HEK293T (cell line): Measurements from ENCODE around the gene PSAT1.

Experiments
- CTCF ChIA-PET: fragments of 350-600 bp; formaldehyde crosslinking; extraction: SDS; loops from one replicate; lab custom pipeline; 2021; ENCODE audit warnings: antibody characterized with exemption, inconsistent platforms; lab: Yijun Ruan, JAX
- POLR2A ChIA-PET: fragments of 350-600 bp; formaldehyde crosslinking; extraction: SDS; loops from one replicate; lab custom pipeline; 2020; ENCODE audit warnings: antibody characterized with exemption, inconsistent platforms; lab: Yijun Ruan, JAX
- DNase-seq: peaks from one replicate; pipeline ENCODE4 v3.0.0; 2012; ENCODE audit warnings: mixed read lengths; ENCODE audit errors: extremely low spot score
- ARNT ChIP-seq: fragments of 450-650 bp; IDR thresholded peaks from 2 replicates; pipeline ENCODE4 v1.6.1; 2017; ENCODE audit warnings: mild to moderate bottlenecking
- BHLHE40 ChIP-seq: fragments of 450-650 bp; IDR thresholded peaks from 2 replicates; pipeline ENCODE4 v1.6.1; 2016; ENCODE audit warnings: mild to moderate bottlenecking, moderate library complexity, borderline replicate concordance
- CTBP1 ChIP-seq: fragments of 450-650 bp; IDR thresholded peaks from 2 replicates; pipeline ENCODE4 v1.6.1; 2016; ENCODE audit warnings: borderline replicate concordance
- ELF4 ChIP-seq: fragments of 450-650 bp; IDR thresholded peaks from 2 replicates; pipeline ENCODE4 v1.6.1; 2017; ENCODE audit warnings: antibody characterized with exemption
- FOXA1 ChIP-seq: fragments of 450-650 bp; IDR thresholded peaks from 2 replicates; pipeline ENCODE4 v1.6.1; 2016; ENCODE audit warnings: mild to moderate bottlenecking
- FOXK2 ChIP-seq: fragments of 450-650 bp; IDR thresholded peaks from 2 replicates; pipeline ENCODE4 v1.6.1; 2016; ENCODE audit warnings: mild to moderate bottlenecking
- FOXM1 ChIP-seq: fragments of 450-650 bp; IDR thresholded peaks from 2 replicates; pipeline ENCODE4 v1.6.1; 2017; ENCODE audit warnings: mild to moderate bottlenecking, borderline replicate concordance
- HDGF ChIP-seq: fragments of 450-650 bp; IDR thresholded peaks from 2 replicates; pipeline ENCODE4 v1.6.1; 2017; ENCODE audit warnings: antibody characterized with exemption, borderline replicate concordance
- L3MBTL2 ChIP-seq: fragments of 450-650 bp; conservative IDR thresholded peaks from 2 replicates; pipeline ENCODE4 v1.6.1; 2016; ENCODE audit warnings: mild to moderate bottlenecking
- LEF1 ChIP-seq: fragments of 450-650 bp; IDR thresholded peaks from 2 replicates; pipeline ENCODE4 v1.6.1; 2017; ENCODE audit warnings: mild to moderate bottlenecking, borderline replicate concordance
- NFRKB ChIP-seq: fragments of 450-650 bp; IDR thresholded peaks from 2 replicates; pipeline ENCODE4 v1.6.1; 2016; ENCODE audit warnings: mild to moderate bottlenecking, moderate library complexity
- SP1 ChIP-seq: fragments of 450-650 bp; IDR thresholded peaks from 2 replicates; pipeline ENCODE4 v1.6.1; 2017
- SUZ12 ChIP-seq: fragments of 450-650 bp; IDR thresholded peaks from 2 replicates; pipeline ENCODE4 v1.6.1; 2016; ENCODE audit warnings: mild to moderate bottlenecking
- TARDBP ChIP-seq: fragments of 450-650 bp; IDR thresholded peaks from 2 replicates; pipeline ENCODE4 v1.6.1; 2016
- ZNF384 ChIP-seq: fragments of 450-650 bp; IDR thresholded peaks from 2 replicates; pipeline ENCODE4 v1.6.1; 2016
- TF ChIP-seq, protein P1 (sequence below): fragments of 450-650 bp; IDR thresholded peaks from 2 replicates; pipeline ENCODE4 v1.6.1; 2016

Gene PSAT1

DNA sequence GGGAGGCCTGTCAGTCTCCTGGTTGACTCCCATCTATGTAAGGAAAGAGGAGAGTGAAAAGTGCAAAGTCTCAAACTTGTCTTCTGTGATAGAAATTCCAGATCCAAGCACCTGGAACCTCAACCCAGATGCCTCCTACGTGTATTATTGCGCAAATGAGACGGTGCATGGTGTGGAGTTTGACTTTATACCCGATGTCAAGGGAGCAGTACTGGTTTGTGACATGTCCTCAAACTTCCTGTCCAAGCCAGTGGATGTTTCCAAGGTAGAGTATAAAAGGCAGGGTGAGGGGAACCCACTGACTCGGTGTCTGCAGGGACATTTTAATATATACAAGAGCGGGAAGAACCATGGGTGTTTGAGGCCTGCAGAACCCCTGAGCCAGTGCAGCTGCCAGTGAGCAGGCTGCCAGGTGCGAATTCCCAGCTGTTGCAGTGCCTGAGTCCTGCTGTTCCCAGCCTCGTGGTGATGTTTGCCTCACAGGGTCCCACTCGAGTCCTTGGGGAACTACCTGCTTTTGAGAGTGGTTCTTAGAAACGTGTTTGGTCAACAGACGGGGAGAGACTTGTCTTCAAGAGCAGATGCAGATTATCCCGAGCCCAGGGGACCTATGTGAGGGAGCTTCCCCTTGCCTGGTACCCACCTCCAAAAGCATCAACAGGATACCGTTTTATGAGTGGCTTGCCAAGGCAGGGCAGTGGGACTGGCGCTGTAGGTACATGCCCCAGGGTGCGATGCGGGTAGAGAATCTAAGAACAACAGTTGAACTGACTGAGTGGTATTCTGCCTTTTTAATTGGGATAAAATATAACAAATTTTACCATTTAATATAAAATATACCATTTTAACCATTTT, 9.5 kb downstream of the PSAT1 start:
- TF ChIP-seq SP1 (no peak), L3MBTL2 (no peak), CTBP1 (no peak), LEF1 (no peak), NFRKB (no peak), SUZ12 (no peak), ZNF384 (no peak), FOXK2 (no peak), ARNT (no peak), ELF4 (no peak), HDGF (no peak), FOXM1 (no peak)
- CTCF ChIA-PET, result no interaction called here
- POLR2A ChIA-PET, result no interaction called here

DNA sequence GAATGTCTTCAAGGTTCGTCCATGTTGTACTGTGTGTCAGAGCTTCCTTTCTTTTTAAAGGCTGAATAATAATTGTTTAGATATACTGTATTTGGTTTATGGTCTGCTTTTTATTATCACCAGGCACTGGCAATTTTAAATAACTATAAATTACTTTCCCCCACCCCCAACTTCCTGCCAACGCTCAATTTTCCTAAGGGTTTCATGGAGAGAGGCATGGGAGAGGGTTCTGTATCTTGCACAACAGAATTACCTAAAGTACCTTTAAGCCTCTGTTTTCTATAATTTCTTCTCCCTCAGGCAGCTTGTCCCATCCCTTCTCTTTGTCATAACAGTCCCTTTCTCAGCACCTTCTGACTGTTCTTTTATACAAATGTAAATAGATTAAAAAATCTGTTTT, 10.4 kb downstream of the PSAT1 start:
- POLR2A ChIA-PET, result no interaction called here
- TF ChIP-seq HDGF (no peak), NFRKB (no peak), FOXK2 (no peak), L3MBTL2 (no peak)
- CTCF ChIA-PET, result no interaction called here
- DNase-seq, result no peak

More for the DNA sequence above, 9.5 kb downstream of the PSAT1 start:
- no peak for DNase-seq

DNA sequence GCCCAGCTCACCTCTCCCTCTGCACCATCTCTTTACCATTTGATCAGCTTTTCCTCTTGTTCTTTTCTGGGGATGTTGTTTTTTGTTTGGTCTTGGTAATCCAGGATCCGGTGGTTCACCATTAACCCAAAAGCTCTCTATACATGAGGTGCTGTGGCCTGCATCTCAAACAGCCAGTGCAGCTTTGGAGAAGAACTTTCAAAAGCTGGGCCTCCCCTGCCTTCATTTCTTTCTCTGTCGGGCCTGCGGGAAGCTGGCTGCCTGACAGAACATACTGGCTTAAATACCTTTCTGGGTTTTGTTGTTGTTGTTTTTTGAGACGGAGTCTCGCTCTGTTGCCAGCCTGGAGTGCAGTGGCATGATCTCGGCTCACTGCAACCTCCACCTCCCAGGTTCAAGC, 12.1 kb downstream of the PSAT1 start:
- ChIA-PET CTCF (no interaction called here), POLR2A (interaction anchor here (1.0 to 1.4 kb wide), 2 partner anchors 12 kb away, joined by 4 to 6 read pairs; partner anchors contain the start of gene PSAT1)
- DNase-seq, result no peak
- TF ChIP-seq ELF4 (no peak), SP1 (no peak), SUZ12 (no peak), ARNT (no peak), BHLHE40 (no peak), LEF1 (no peak), HDGF (no peak), CTBP1 (no peak), FOXK2 (no peak), FOXA1 (no peak), L3MBTL2 (no peak), NFRKB (no peak), TARDBP (no peak), ZNF384 (no peak), FOXM1 (no peak)
- TF ChIP-seq, protein P1, sequence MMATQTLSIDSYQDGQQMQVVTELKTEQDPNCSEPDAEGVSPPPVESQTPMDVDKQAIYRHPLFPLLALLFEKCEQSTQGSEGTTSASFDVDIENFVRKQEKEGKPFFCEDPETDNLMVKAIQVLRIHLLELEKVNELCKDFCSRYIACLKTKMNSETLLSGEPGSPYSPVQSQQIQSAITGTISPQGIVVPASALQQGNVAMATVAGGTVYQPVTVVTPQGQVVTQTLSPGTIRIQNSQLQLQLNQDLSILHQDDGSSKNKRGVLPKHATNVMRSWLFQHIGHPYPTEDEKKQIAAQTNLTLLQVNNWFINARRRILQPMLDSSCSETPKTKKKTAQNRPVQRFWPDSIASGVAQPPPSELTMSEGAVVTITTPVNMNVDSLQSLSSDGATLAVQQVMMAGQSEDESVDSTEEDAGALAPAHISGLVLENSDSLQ, result no peak

DNA sequence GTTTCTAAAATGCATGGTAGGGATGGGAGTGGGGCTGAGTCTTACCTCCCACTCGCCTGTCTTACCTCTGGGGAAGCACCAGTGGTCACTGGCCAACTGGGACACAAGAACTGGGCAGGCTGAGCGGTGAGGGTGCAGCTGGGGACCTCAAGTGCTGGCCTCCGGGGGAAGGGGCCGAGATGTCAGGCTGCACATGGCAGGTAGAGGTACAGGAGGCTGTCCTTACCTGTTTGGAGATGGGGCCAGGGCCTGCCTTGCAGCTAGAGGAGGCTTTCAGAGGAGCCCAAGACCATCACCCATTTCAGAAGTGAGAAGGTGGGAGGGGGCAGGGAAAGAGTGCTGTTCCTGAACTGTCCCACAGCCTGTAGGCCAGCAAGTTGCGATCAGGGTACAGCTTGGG, 14.2 kb downstream of the PSAT1 start:
- CTCF ChIA-PET, result no interaction called here
- POLR2A ChIA-PET, result no interaction called here
- no peak for DNase-seq
- TF ChIP-seq, protein P1, result no peak
- TF ChIP-seq FOXA1 (no peak), FOXM1 (no peak), CTBP1 (no peak), FOXK2 (no peak), BHLHE40 (no peak), ZNF384 (no peak), HDGF (no peak)

DNA sequence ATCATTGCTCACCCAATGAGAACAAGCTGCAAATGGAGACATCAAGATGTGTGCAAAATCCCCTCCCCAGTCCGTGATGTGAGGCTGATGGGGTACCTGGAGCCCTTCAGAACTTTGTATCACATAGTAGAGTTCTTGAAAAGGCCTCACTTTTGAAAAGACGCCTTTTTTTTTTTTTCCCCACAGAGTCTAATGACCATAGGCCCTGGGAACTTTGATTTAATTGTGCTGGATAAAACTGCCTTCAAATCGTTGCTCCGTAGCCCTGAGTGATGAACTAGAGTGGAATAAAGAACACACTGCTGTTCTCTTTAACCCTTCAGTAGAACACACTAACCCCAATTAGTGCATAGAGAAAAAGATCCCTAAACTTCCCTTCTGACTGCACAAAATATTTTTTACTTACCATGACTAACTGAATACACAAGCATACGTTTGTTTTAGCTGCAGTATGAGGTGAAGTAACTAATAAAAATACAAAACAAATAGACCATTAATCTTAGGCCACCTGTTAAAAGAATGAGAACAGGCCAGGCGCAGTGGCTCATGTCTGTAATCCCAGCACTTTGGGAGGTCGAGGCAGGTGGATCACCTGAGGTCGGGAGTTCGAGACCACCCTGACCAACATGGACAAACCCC, 15.1 kb downstream of the PSAT1 start:
- CTCF ChIA-PET, result no interaction called here
- TF ChIP-seq ZNF384, result no peak
- TF ChIP-seq FOXK2, result no peak
- TF ChIP-seq BHLHE40, result no peak
- no peak for TF ChIP-seq SUZ12
- no peak for TF ChIP-seq FOXM1
- TF ChIP-seq NFRKB, result no peak
- TF ChIP-seq L3MBTL2, result no peak
- TF ChIP-seq TARDBP, result no peak
- TF ChIP-seq FOXA1, result no peak
- no peak for TF ChIP-seq ELF4
- no peak for TF ChIP-seq SP1
- no peak for TF ChIP-seq ARNT
- TF ChIP-seq HDGF, result no peak
- TF ChIP-seq, protein P1, result no peak
- no peak for TF ChIP-seq CTBP1
- no peak for TF ChIP-seq LEF1
- POLR2A ChIA-PET, result interaction anchor here (1.0 kb wide), 1 partner anchor 15 kb away, joined by 3 read pairs; the partner anchor contains the start of gene PSAT1
- no peak for DNase-seq

DNA sequence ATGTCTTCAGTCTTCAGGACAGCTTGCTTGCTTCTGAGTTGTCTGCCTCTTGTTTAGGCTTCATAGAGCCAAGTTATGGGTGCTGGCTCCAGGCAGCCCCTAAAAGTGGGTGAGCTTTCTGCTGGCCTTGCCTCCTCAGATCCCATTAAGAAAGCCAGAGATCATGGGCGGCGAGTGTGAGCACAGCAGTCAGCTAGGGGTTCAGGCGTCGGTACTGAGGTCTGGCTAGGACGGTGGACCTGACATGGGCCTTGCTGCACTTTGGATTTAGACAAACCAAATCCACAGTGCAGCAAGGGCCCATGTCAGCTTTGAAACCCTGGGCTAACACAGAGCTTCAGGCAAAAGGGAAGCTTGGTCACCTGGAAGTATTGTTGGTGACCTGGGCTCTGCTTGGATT, 17.6 kb downstream of the PSAT1 start:
- ChIA-PET POLR2A (no interaction called here), CTCF (no interaction called here)
- DNase-seq, result no peak
- TF ChIP-seq BHLHE40 (no peak), LEF1 (no peak), L3MBTL2 (no peak), ARNT (no peak), CTBP1 (no peak), ELF4 (no peak), ZNF384 (no peak), SUZ12 (no peak), SP1 (no peak), TARDBP (no peak), FOXA1 (no peak), FOXM1 (no peak), NFRKB (no peak), HDGF (no peak)
- TF ChIP-seq, protein P1, result no peak
